ENCODE data around the gene ANKS1B.
A peak's percentile ranks its signal among the peaks of the same experiment; 100 is the strongest.

Gene ANKS1B

DNA sequence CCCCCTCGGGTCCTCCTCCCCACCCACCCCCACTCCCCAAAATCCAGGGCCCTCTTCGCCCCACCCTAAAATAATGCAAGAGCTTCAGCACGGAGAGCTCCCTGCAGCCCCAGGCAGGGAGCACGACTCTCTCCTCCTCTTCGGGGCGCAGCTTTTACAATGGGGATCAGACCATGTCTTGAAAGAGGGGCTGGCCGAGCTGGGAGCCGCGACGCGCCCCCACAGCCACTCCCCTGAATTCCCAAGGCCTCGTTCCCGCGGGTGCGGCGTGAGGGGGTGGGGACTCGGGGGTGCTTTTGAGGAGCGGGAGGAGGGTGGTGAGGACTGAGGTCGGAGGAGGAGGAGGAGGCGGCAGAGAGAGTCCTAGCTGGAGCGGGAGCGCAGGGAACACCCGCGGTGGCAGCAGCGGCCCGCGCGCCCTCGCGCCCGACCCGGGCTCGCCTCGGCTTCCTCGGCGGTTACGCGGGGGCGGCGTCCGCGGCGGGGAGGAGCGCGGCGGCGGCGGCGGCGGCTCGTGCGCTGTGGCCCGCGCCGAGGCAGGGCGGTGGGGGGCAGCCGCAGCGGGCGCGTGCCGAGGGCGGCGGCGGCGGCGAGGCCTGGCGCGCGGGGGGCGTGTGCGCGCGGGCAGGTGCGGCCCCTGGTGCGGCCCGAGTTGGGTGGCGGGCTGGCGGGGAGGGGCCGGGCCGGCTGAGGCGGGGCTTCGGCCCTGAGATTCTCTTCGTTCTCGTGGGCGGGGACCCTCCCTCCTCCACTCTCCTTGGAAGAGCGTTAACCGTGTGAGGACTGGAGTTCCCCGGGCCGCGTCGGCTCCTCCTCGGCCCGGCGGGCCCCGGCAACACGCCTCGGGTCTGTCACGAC is at the start of gene ANKS1B (continued):
- TF ChIP-seq ZNF776 (tag by site-specific recombination; IDR thresholded peaks at IDR 0.05; ENCODE audit: borderline replicate concordance) (no peak), ZNF629 (tag by site-specific recombination; IDR thresholded peaks at IDR 0.05) (0 out of 2 replicates have a peak, but pooled peaks have one; percentile 22), EGR2 (tag by site-specific recombination; IDR thresholded peaks at IDR 0.05; ENCODE audit: low read depth) (peak; percentile 85), PRDM10 (tag by site-specific recombination; IDR thresholded peaks at IDR 0.05) (peak; percentile 90), ZNF777 (tag by site-specific recombination; IDR thresholded peaks at IDR 0.05; ENCODE audit: borderline replicate concordance) (peak; percentile 24; the same call in 1 of the 2 replicates)
- TF ChIP-seq, protein P1, sequence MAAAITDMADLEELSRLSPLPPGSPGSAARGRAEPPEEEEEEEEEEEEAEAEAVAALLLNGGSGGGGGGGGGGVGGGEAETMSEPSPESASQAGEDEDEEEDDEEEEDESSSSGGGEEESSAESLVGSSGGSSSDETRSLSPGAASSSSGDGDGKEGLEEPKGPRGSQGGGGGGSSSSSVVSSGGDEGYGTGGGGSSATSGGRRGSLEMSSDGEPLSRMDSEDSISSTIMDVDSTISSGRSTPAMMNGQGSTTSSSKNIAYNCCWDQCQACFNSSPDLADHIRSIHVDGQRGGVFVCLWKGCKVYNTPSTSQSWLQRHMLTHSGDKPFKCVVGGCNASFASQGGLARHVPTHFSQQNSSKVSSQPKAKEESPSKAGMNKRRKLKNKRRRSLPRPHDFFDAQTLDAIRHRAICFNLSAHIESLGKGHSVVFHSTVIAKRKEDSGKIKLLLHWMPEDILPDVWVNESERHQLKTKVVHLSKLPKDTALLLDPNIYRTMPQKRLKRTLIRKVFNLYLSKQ (tag by site-specific recombination; IDR thresholded peaks at IDR 0.05; ENCODE audit: borderline replicate concordance): no peak

DNA sequence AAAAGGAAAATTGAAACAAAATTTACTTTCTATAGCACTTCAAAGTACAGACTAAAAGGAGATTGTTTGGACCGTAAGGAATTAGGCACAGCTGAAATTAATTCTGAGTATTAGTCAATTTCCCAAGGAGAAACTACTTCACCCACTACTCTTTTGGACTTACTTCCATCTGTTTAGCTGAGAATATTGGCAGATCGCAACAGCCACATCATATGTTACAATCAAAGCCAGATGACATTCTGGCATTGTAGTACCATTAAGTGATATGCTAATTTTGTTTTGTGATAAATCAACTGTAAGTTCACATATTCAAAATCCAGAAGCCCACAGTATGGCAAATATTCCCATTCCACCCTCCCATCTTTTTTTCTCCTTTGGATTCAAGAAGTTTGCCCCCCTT is 47.1 kb upstream of the ANKS1B start:
- no peaks in the 10 kb centered on the region for H3K9me3 ChIP-seq (ENCODE audit: control insufficient read depth, insufficient read depth, low read depth, low read length)
- no peak overlapping the region for H3K27ac ChIP-seq (ENCODE audit: extremely low read depth, low read depth, low read length)
- H3K4me1 ChIP-seq (ENCODE audit: control insufficient read depth, insufficient read depth, low read length): no peaks in the 10 kb centered on the region
- POLR2A ChIA-PET: no interaction called here
- H3K36me3 ChIP-seq (ENCODE audit: control insufficient read depth in 2 of 2, insufficient read depth in 1 of 2, low read length in 2 of 2): no peaks in the 10 kb centered on the region; a peak in 1 of 3 replicates
- H3K4me3 ChIP-seq (ENCODE audit: low read depth, low read length): no peak overlapping the region
- CTCF ChIA-PET: interaction anchor here (0.6 kb wide), 1 partner anchor 183 kb away, joined by 3 read pairs; no protein-coding TSS in a partner anchor
- no peak for TF ChIP-seq EGR2 (tag by site-specific recombination; IDR thresholded peaks at IDR 0.05; ENCODE audit: low read depth)
- TF ChIP-seq, protein P2, sequence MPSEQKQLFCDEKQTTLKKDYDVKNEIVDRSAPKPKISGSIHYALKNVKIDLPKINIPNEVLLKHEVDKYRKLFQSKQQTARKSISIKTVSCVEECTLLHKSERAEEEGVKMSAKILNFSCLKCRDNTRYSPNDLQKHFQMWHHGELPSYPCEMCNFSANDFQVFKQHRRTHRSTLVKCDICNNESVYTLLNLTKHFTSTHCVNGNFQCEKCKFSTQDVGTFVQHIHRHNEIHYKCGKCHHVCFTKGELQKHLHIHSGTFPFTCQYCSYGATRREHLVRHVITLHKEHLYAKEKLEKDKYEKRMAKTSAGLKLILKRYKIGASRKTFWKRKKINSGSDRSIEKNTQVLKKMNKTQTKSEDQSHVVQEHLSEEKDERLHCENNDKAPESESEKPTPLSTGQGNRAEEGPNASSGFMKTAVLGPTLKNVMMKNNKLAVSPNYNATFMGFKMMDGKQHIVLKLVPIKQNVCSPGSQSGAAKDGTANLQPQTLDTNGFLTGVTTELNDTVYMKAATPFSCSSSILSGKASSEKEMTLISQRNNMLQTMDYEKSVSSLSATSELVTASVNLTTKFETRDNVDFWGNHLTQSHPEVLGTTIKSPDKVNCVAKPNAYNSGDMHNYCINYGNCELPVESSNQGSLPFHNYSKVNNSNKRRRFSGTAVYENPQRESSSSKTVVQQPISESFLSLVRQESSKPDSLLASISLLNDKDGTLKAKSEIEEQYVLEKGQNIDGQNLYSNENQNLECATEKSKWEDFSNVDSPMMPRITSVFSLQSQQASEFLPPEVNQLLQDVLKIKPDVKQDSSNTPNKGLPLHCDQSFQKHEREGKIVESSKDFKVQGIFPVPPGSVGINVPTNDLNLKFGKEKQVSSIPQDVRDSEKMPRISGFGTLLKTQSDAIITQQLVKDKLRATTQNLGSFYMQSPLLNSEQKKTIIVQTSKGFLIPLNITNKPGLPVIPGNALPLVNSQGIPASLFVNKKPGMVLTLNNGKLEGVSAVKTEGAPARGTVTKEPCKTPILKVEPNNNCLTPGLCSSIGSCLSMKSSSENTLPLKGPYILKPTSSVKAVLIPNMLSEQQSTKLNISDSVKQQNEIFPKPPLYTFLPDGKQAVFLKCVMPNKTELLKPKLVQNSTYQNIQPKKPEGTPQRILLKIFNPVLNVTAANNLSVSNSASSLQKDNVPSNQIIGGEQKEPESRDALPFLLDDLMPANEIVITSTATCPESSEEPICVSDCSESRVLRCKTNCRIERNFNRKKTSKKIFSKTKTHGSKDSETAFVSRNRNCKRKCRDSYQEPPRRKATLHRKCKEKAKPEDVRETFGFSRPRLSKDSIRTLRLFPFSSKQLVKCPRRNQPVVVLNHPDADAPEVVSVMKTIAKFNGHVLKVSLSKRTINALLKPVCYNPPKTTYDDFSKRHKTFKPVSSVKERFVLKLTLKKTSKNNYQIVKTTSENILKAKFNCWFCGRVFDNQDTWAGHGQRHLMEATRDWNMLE (tag by site-specific recombination; conservative IDR thresholded peaks at IDR 0.05; ENCODE audit: low read depth): no peak
- no peak for TF ChIP-seq SETDB1 (IDR thresholded peaks at IDR 0.05; ENCODE audit: insufficient read length, low read length)
- no peak for TF ChIP-seq ZNF214 (tag by site-specific recombination; IDR thresholded peaks at IDR 0.05; ENCODE audit: borderline replicate concordance)
- no peak for TF ChIP-seq ZNF521 (tag by site-specific recombination; IDR thresholded peaks at IDR 0.05)
- no peak for TF ChIP-seq ZNF488 (tag by site-specific recombination; IDR thresholded peaks at IDR 0.05)
- no peak for TF ChIP-seq GLIS1 (tag by site-specific recombination; IDR thresholded peaks at IDR 0.05)
- TF ChIP-seq ZNF16 (tag by site-specific recombination; IDR thresholded peaks at IDR 0.05; ENCODE audit: low read depth): no peak
- no peak for TF ChIP-seq SP7 (tag by site-specific recombination; IDR thresholded peaks at IDR 0.05)
- TF ChIP-seq SCRT1 (tag by site-specific recombination; IDR thresholded peaks at IDR 0.05; ENCODE audit: borderline replicate concordance): no peak
- no peak for TF ChIP-seq ZNF544 (tag by site-specific recombination; IDR thresholded peaks at IDR 0.05)
- TF ChIP-seq, protein P3, sequence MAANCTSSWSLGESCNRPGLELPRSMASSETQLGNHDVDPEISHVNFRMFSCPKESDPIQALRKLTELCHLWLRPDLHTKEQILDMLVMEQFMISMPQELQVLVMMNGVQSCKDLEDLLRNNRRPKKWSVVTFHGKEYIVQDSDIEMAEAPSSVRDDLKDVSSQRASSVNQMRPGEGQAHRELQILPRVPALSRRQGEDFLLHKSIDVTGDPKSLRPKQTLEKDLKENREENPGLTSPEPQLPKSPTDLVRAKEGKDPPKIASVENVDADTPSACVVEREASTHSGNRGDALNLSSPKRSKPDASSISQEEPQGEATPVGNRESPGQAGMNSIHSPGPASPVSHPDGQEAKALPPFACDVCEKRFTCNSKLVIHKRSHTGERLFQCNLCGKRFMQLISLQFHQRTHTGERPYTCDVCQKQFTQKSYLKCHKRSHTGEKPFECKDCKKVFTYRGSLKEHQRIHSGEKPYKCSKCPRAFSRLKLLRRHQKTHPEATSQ (tag by site-specific recombination; IDR thresholded peaks at IDR 0.05): no peak
- no peak for TF ChIP-seq ZNF133 (tag by site-specific recombination; IDR thresholded peaks at IDR 0.05)
- TF ChIP-seq, protein P4, sequence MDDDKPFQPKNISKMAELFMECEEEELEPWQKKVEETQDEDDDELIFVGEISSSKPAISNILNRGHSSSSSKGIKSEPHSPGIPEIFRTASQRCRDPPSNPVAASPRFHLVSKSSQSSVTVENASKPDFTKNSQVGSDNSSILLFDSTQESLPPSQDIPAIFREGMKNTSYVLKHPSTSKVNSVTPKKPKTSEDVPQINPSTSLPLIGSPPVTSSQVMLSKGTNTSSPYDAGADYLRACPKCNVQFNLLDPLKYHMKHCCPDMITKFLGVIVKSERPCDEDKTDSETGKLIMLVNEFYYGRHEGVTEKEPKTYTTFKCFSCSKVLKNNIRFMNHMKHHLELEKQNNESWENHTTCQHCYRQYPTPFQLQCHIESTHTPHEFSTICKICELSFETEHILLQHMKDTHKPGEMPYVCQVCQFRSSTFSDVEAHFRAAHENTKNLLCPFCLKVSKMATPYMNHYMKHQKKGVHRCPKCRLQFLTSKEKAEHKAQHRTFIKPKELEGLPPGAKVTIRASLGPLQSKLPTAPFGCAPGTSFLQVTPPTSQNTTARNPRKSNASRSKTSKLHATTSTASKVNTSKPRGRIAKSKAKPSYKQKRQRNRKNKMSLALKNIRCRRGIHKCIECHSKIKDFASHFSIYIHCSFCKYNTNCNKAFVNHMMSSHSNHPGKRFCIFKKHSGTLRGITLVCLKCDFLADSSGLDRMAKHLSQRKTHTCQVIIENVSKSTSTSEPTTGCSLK (tag by site-specific recombination; IDR thresholded peaks at IDR 0.05): no peak

Measured in HEK293 (cell line).